GM19467 (cell line): ENCODE measurements around the gene MATCAP1.

Experiments used
- ATAC-seq: cut with Tn5 transposase; IDR thresholded peaks from one replicate; pipeline ENCODE4 v1.9.1; 2021; ENCODE audit warnings: mild to moderate bottlenecking, moderate library complexity; ENCODE audit not compliant: unreplicated experiment

The MATCAP1 gene

DNA sequence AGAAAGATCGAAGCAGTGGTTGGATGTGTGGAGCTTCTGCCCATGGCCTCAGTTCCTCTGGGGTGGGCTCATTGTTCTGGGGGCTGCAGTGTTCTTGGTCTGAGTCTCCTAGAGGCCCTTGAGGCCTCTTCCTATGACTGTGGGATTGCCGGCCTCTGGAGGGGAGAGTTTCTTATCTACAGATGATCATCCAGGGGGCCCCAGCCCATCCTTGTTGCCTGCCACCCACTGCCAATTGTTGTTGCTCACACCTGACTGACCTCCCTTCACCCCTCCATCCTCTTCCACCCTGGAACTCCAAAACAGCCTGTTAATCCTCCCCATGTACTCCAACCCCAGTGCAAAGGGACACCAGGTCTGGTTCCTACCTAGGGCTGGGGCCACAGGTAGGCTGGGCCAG is 38.8 kb downstream of the MATCAP1 start:
- ATAC-seq = no peak

DNA sequence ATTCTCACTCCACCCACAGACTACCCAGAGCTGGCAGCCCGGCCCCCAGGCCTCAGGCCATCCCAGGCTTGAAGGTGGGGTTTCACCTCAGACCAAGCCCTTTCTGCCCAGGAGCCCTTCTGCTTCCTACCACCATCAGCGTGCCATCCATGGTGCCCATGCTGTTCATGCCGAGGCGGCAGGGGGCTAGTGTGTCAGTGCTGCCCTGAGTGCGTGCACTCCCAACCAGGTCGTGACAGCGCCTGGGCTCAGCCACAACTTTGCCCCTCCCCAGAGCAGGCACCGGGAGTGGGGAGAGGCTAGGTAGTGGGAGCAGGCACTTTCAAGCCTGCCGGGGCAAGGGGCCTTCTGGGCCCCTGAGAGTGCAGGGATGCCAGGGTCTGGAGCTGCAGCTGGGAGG is 41.4 kb downstream of the MATCAP1 start:
- no peak for ATAC-seq

DNA sequence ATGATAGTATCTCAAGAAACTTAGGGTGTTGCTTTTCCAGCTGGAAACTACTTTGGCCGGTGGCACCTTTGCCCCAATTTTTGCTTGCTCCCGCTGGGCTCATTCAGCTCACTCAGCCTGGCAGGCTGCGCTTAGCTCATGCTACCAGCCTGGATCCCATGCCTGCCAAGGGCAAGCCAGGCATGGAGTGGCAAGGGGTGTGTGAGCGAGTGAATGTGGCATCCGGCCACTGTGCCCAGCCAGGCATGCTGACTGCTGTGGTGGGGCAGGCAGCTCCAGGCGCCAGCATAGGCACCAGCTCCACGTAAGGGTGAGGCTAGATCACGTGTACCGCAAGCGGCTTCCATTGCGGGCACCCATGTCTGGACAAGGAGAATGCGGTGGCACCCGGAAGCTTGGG is 42.4 kb downstream of the MATCAP1 start:
- ATAC-seq = no peak

DNA sequence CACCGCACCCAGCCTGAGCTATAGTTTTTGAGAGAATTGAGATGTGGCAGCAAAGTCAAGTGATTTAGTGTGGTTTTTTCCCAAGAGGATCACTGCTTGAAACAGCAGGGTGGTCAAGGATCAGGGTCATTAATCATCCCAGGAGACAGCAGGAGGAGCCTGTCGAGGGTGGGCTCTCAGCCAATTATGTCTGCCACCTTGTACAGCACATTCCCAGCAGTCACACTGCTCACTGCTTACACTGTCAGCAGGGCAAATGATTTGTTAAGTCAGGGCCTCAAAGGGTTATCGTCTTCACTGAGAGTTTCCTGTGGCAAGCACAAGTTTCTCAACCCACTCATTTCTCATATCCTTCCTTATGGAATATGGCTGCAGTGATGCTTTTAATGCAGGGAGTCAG is 46.2 kb downstream of the MATCAP1 start:
- ATAC-seq = no peak

DNA sequence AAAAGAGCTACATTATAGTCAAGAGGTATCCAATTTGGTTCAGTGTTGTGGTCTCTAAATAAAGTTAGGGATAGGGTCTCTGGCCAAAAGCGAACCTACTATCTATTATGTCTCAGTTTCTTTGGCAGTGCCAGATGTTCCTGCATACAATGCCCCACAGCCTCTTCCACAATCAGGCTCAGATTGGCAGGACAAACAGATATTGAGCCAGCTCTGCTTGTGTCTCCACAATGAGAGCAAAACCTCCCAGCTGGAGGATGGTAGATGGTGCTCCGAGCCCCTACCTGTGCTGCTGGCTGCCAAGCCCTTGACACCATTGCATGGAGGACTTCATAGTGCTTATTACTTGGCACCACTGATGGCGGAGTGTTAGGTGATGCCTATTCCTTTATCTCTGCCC is 54.3 kb downstream of the MATCAP1 start:
- ATAC-seq = no peak

DNA sequence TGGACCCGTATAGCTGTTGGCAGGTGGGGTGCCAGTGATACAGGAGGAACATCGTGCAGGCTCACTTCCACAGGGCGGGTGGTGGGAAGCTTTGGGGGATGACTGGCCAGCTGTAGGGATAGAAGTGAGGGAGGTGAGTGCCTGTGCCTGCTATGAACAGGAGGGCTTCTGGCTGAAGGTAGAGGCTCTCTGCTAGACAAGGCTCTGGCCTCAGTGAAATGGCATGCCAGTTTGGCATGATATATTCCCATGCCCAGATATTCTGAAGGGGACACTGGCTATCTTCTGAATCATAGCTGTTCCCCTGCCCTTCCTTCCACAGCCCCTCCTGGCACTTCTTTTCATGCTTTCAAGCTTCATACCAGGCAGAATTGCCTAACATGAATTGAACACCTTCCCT is 54.9 kb downstream of the MATCAP1 start:
- ATAC-seq = no peak

DNA sequence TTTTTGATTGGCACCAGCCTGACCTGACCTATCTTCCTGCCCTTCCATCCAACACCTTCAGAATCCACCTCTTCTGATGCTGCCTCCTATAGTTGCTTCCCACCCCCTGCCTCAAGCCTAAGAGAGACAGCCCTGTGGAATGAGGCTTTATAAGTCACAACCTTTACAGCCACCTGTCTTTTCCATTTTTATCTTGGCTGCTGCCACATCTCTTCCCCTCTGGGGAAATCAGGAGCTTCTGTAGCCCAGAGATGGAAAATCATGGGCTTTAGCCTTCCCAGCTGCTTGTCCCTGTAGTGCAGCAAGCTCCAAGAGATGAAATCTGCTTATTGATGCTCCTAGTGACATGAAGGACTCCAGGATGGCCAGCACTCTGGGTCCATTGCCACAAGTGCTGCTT is 55.3 kb downstream of the MATCAP1 start:
- no peak for ATAC-seq
